Esophagus muscularis mucosa (tissue), 4 donors: ENCODE data around the gene XAB2. TPM values are rescaled to one million over a fixed set of nuclear protein-coding genes. Genes with fewer than 3 reads are reported as not detected.

Experiments
- DNase-seq: peaks from one replicate; pipeline ENCODE4 v3.0.0-alpha.2; 2017; ENCODE audit errors: extremely low spot score
- H3K27ac ChIP-seq, 4 donors: fragments of 200-600 bp; sonication (generic); replicated peaks in 1 of 4; 1 replicate in 3 of 4; 2 replicates in 1 of 4; pipeline ENCODE4 v1.5.1; 2016 to 2019; ENCODE audit warnings: mild to moderate bottlenecking in 1 of 4
- H3K27me3 ChIP-seq, 4 donors: fragments of 200-600 bp; sonication (generic); one replicate each; pipeline versions ENCODE4 v1.5.1 to v1.6.0; 2016 to 2019
- H3K36me3 ChIP-seq, 4 donors: fragments of 200-600 bp; sonication (generic); one replicate each; pipeline ENCODE4 v1.5.1; 2016 to 2019
- H3K4me1 ChIP-seq, 4 donors: fragments of 200-600 bp; sonication (generic); one replicate each; pipeline ENCODE4 v1.5.1; 2016 to 2019
- H3K4me3 ChIP-seq, 4 donors: fragments of 200-600 bp; sonication (generic); 1 replicate in 2 of 4; 2 replicates in 2 of 4; pipeline ENCODE4 v1.5.1; 2016 to 2019; ENCODE audit warnings: mild to moderate bottlenecking in 4 of 4, moderate library complexity in 1 of 4
- H3K9me3 ChIP-seq, 4 donors: fragments of 200-600 bp; sonication (generic); 1 replicate in 3 of 4; 2 replicates in 1 of 4; pipeline ENCODE4 v1.5.1; 2016 to 2019
- CTCF ChIP-seq, 3 experiments: fragments of 200-600 bp in 2 of 3; fragments of 450-650 bp in 1 of 3; sonication (generic) in 2 of 3; IDR thresholded peaks; one replicate each; pipeline ENCODE4 v1.5.1; 2017 to 2019; ENCODE audit warnings: antibody characterized with exemption in 3 of 3, mild to moderate bottlenecking in 2 of 3, moderate library complexity in 1 of 3
- EP300 ChIP-seq: sonication (generic); formaldehyde crosslinking; IDR thresholded peaks from one replicate; pipeline ENCODE4 v1.6.1; 2017; ENCODE audit warnings: antibody characterized with exemption
- POLR2A ChIP-seq: fragments of 450-650 bp; IDR thresholded peaks from one replicate; pipeline ENCODE4 v1.6.1; 2017; ENCODE audit warnings: antibody characterized with exemption, moderate library complexity, mild to moderate bottlenecking, low read depth
- POLR2AphosphoS5 ChIP-seq, 2 donors: sonication (generic); formaldehyde crosslinking; IDR thresholded peaks; one replicate each; pipeline ENCODE4 v1.6.1; 2017; ENCODE audit warnings: antibody characterized with exemption in 2 of 2
- WGBS: methylation state at CpG from one replicate; pipeline ENCODE4 v1.1.5; 2018; 5-methylcytosine and 5-hydroxymethylcytosine counted together
- intact Hi-C: fragments of 100-400 bp; cut with DNase I; formaldehyde crosslinking; loops from one replicate; pipeline ENCODE4 v1.15.1; 2023
- total RNA-seq, 4 donors: library from RNA; depleted of rRNA; stranded (reverse); fragments of >200 nt; gene quantifications; one replicate each; pipeline versions ENCODE4 v1.1.0 to v1.2.1, GENCODE V29; 2016

The XAB2 gene
- total RNA-seq, 4 donors from 2014 or later, result 32.0 to 56.2 (median 44.5) TPM

- TF ChIP-seq POLR2AphosphoS5 (IDR thresholded peaks at IDR 0.05), result no peak
- intact Hi-C loops, result no loop called here
- 54% methylated on average over 20 of the region's 21 CpGs for WGBS
- Histone ChIP-seq H3K4me3 (no peak overlapping the region), H3K9me3 (no peaks in the 10 kb centered on the region), H3K4me1 (peaks cover 0 to 5% (median 2%) of the 10 kb centered on the region in 4 donors), H3K36me3 (no peaks in the 10 kb centered on the region), H3K27me3 (peaks cover 0 to 87% (median 14%) of the 10 kb centered on the region in 4 donors), H3K27ac (peak overlapping the region in 1 of 4 donors; percentile 20)
- peak; percentile 93 for DNase-seq
Observed at GRCh38 chr19:7674010-7675005, 45.0 kb upstream of the XAB2 start.

GRCh38 chr19:7672522-7672921 lies 43.2 kb upstream of the XAB2 start:
- Histone ChIP-seq H3K4me1 (peaks cover 0 to 5% (median 2%) of the 10 kb centered on the region in 4 donors), H3K36me3 (no peaks in the 10 kb centered on the region), H3K27ac (no peak overlapping the region), H3K4me3 (no peak overlapping the region), H3K27me3 (peaks cover 0 to 84% (median 14%) of the 10 kb centered on the region in 4 donors), H3K9me3 (no peaks in the 10 kb centered on the region)
- WGBS, result 74% methylated on average over 3 of the region's 9 CpGs
- intact Hi-C loops, result no loop called here
- no peak for DNase-seq
- no peak for TF ChIP-seq POLR2AphosphoS5 (IDR thresholded peaks at IDR 0.05)
- no peak for TF ChIP-seq CTCF (IDR thresholded peaks at IDR 0.05)
- no peak for TF ChIP-seq POLR2A
- no peak for TF ChIP-seq EP300

GRCh38 chr19:7670790-7671189 lies 41.4 kb upstream of the XAB2 start:
- WGBS, result 30% methylated on average over 7 of the region's 9 CpGs
- H3K27me3 ChIP-seq, result peaks cover 0 to 76% (median 12%) of the 10 kb centered on the region in 4 donors
- no peak overlapping the region for H3K27ac ChIP-seq
- H3K9me3 ChIP-seq, result no peaks in the 10 kb centered on the region
- H3K36me3 ChIP-seq, result no peaks in the 10 kb centered on the region
- no peak overlapping the region for H3K4me3 ChIP-seq
- intact Hi-C loops, result no loop called here
- TF ChIP-seq CTCF (IDR thresholded peaks at IDR 0.05) (no peak), POLR2AphosphoS5 (IDR thresholded peaks at IDR 0.05) (no peak), POLR2A (no peak), EP300 (no peak)
- peaks cover 0 to 5% (median 2%) of the 10 kb centered on the region in 4 donors for H3K4me1 ChIP-seq
- no peak for DNase-seq

GRCh38 chr19:7670150-7670783 lies 40.9 kb upstream of the XAB2 start:
- peaks cover 0 to 5% (median 2%) of the 10 kb centered on the region in 4 donors for H3K4me1 ChIP-seq
- H3K36me3 ChIP-seq, result no peaks in the 10 kb centered on the region
- TF ChIP-seq CTCF (IDR thresholded peaks at IDR 0.05) (no peak), EP300 (no peak), POLR2AphosphoS5 (IDR thresholded peaks at IDR 0.05) (no peak), POLR2A (no peak)
- no peak for DNase-seq
- H3K27me3 ChIP-seq, result peaks cover 0 to 71% (median 12%) of the 10 kb centered on the region in 4 donors
- intact Hi-C loops, result no loop called here
- H3K4me3 ChIP-seq, result peak overlapping the region in 2 of 4 donors; percentile 18
- H3K9me3 ChIP-seq, result no peaks in the 10 kb centered on the region
- H3K27ac ChIP-seq, result no peak overlapping the region
- WGBS, result no CpG with 5 or more reads among the region's 43 CpGs

GRCh38 chr19:7669641-7670040 lies 40.3 kb upstream of the XAB2 start:
- 31% methylated on average over 9 of the region's 9 CpGs for WGBS
- DNase-seq, result no peak
- Histone ChIP-seq H3K27me3 (peaks cover 0 to 67% (median 12%) of the 10 kb centered on the region in 4 donors), H3K4me3 (peak overlapping the region in 1 of 4 donors; percentile 18), H3K9me3 (no peaks in the 10 kb centered on the region), H3K36me3 (no peaks in the 10 kb centered on the region), H3K27ac (no peak overlapping the region), H3K4me1 (peaks cover 0 to 5% (median 2%) of the 10 kb centered on the region in 4 donors)
- TF ChIP-seq CTCF (IDR thresholded peaks at IDR 0.05) (no peak), POLR2AphosphoS5 (IDR thresholded peaks at IDR 0.05) (no peak), POLR2A (no peak), EP300 (no peak)
- intact Hi-C loops, result no loop called here
